ENCODE measurements around the gene PLA2G4C. TPM values are rescaled to one million over a fixed set of nuclear protein-coding genes. Genes with fewer than 3 reads are reported as not detected.
A peak's percentile ranks its signal among the peaks of the same experiment; 100 is the strongest.

Gene PLA2G4C
- polyA plus RNA-seq (ENCODE audit: insufficient read length in 3 of 3), result 1 to 10 TPM; 5.0 to 6.8 (median 6.4) TPM

- peak; percentile 77 to 87 (median 82) for DNase-seq (ENCODE audit: low read depth in 3 of 3, low spot score in 2 of 3)
Measured at GRCh38 chr19:48110350-48110966, at the start of gene PLA2G4C. TSS of gene PLA2G4C (minus strand) at chr19:48110817. CDS start at chr19:48106529, 4,288 bp downstream.

- no peak for DNase-seq (ENCODE audit: low read depth in 3 of 3, low spot score in 2 of 3)
Measured at GRCh38 chr19:48158210-48158790, 47.7 kb upstream of the PLA2G4C start.

- no peak for DNase-seq (ENCODE audit: low read depth in 3 of 3, low spot score in 2 of 3)
Measured at GRCh38 chr19:48154003-48154402, 43.4 kb upstream of the PLA2G4C start.

GRCh38 chr19:48152551-48152950 is 41.9 kb upstream of the PLA2G4C start:
- DNase-seq (ENCODE audit: low read depth in 3 of 3, low spot score in 2 of 3), result peak in 2 of 3 donors; percentile 29

- no peak for DNase-seq (ENCODE audit: low read depth in 3 of 3, low spot score in 2 of 3)
Measured at GRCh38 chr19:48149430-48149829, 38.8 kb upstream of the PLA2G4C start.

- DNase-seq (ENCODE audit: low read depth in 3 of 3, low spot score in 2 of 3), result no peak
Measured at GRCh38 chr19:48148576-48148975, 38.0 kb upstream of the PLA2G4C start.

GRCh38 chr19:48147597-48148175 is 37.1 kb upstream of the PLA2G4C start:
- DNase-seq (ENCODE audit: low read depth in 3 of 3, low spot score in 2 of 3), result no peak

GRCh38 chr19:48139053-48139452 is 28.4 kb upstream of the PLA2G4C start:
- no peak for DNase-seq (ENCODE audit: low read depth in 3 of 3, low spot score in 2 of 3)

- no peak for DNase-seq (ENCODE audit: low read depth in 3 of 3, low spot score in 2 of 3)
Measured at GRCh38 chr19:48137411-48137810, 26.8 kb upstream of the PLA2G4C start.

- DNase-seq (ENCODE audit: low read depth in 3 of 3, low spot score in 2 of 3), result no peak
Measured at GRCh38 chr19:48136547-48136946, 25.9 kb upstream of the PLA2G4C start.

- no peak for DNase-seq (ENCODE audit: low read depth in 3 of 3, low spot score in 2 of 3)
Measured at GRCh38 chr19:48135411-48135810, 24.8 kb upstream of the PLA2G4C start.

GRCh38 chr19:48133094-48133493 is 22.5 kb upstream of the PLA2G4C start:
- no peak for DNase-seq (ENCODE audit: low read depth in 3 of 3, low spot score in 2 of 3)

- no peak for DNase-seq (ENCODE audit: low read depth in 3 of 3, low spot score in 2 of 3)
Measured at GRCh38 chr19:48127561-48127960, 16.9 kb upstream of the PLA2G4C start.

GRCh38 chr19:48123907-48124651 is 13.5 kb upstream of the PLA2G4C start:
- DNase-seq (ENCODE audit: low read depth in 3 of 3, low spot score in 2 of 3), result no peak

GRCh38 chr19:48122421-48122820 is 11.8 kb upstream of the PLA2G4C start:
- DNase-seq (ENCODE audit: low read depth in 3 of 3, low spot score in 2 of 3), result no peak

GRCh38 chr19:48121909-48122371 is 11.3 kb upstream of the PLA2G4C start:
- DNase-seq (ENCODE audit: low read depth in 3 of 3, low spot score in 2 of 3), result no peak

GRCh38 chr19:48121066-48121465 is 10.4 kb upstream of the PLA2G4C start:
- DNase-seq (ENCODE audit: low read depth in 3 of 3, low spot score in 2 of 3), result no peak

- no peak for DNase-seq (ENCODE audit: low read depth in 3 of 3, low spot score in 2 of 3)
Measured at GRCh38 chr19:48120505-48120904, 9.9 kb upstream of the PLA2G4C start.

- no peak for DNase-seq (ENCODE audit: low read depth in 3 of 3, low spot score in 2 of 3)
Measured at GRCh38 chr19:48118131-48118517, 7.5 kb upstream of the PLA2G4C start.

- no peak for DNase-seq (ENCODE audit: low read depth in 3 of 3, low spot score in 2 of 3)
Measured at GRCh38 chr19:48117515-48118130, 7.0 kb upstream of the PLA2G4C start.
